Mesendoderm (in vitro differentiated cells): ENCODE results near the gene RBBP8NL.

Source experiments
- DNase-seq: peaks from one replicate; pipeline ENCODE4 v3.0.0; 2013
- H2AK5ac ChIP-seq: 2 replicates; pipeline ENCODE4 v1.6.1; 2013; ENCODE audit warnings: low read length, inconsistent platforms
- H2BK120ac ChIP-seq: 2 replicates; pipeline ENCODE4 v1.6.1; 2013; ENCODE audit warnings: low read depth, mild to moderate bottlenecking, low read length, moderate library complexity, mixed read lengths
- H2BK15ac ChIP-seq: replicated peaks from 2 replicates; pipeline ENCODE4 v1.6.1; 2013; ENCODE audit warnings: low read depth, mild to moderate bottlenecking, moderate library complexity
- H2BK5ac ChIP-seq: 2 replicates; pipeline ENCODE4 v1.6.1; 2013; ENCODE audit warnings: low read length, inconsistent platforms
- H3K18ac ChIP-seq: 2 replicates; pipeline ENCODE4 v1.6.1; 2013; ENCODE audit warnings: mild to moderate bottlenecking, low read length, mixed read lengths
- H3K23ac ChIP-seq: one replicate; pipeline ENCODE4 v1.6.1; 2013; ENCODE audit warnings: low read length
- H3K27ac ChIP-seq: 2 replicates; pipeline ENCODE4 v1.5.1; 2013; ENCODE audit warnings: low read depth, mild to moderate bottlenecking, inconsistent platforms, low read length, moderate library complexity
- H3K27me3 ChIP-seq: 2 replicates; pipeline ENCODE4 v1.6.1; 2013; ENCODE audit warnings: low read length, control low read depth, mild to moderate bottlenecking, inconsistent platforms; ENCODE audit not compliant: insufficient read depth, poor library complexity
- H3K36me3 ChIP-seq: 2 replicates; pipeline ENCODE4 v1.6.1; 2013; ENCODE audit warnings: low read length, inconsistent platforms; ENCODE audit not compliant: control insufficient read depth, insufficient read depth
- H3K4ac ChIP-seq: one replicate; pipeline ENCODE4 v1.6.1; 2013; ENCODE audit warnings: low read depth, mild to moderate bottlenecking, low read length, moderate library complexity
- H3K4me1 ChIP-seq: 2 replicates; pipeline ENCODE4 v1.6.1; 2013; ENCODE audit warnings: low read depth, low read length, inconsistent platforms; ENCODE audit not compliant: control insufficient read depth
- H3K4me2 ChIP-seq: 2 replicates; pipeline ENCODE4 v1.6.1; 2013; ENCODE audit warnings: low read length
- H3K4me3 ChIP-seq: 2 replicates; pipeline ENCODE4 v1.5.1; 2013; ENCODE audit warnings: mild to moderate bottlenecking, low read length
- H3K56ac ChIP-seq: one replicate; pipeline ENCODE4 v1.6.1; 2013; ENCODE audit warnings: low read length
- H3K79me1 ChIP-seq: 2 replicates; pipeline ENCODE4 v1.6.1; 2013; ENCODE audit warnings: low read length, inconsistent platforms
- H3K79me2 ChIP-seq: 2 replicates; pipeline ENCODE4 v1.6.1; 2013; ENCODE audit warnings: mild to moderate bottlenecking, low read length; ENCODE audit not compliant: control insufficient read depth, insufficient read depth
- H3K9ac ChIP-seq: 2 replicates; pipeline ENCODE4 v1.6.1; 2013; ENCODE audit warnings: low read length, inconsistent platforms
- H4K5ac ChIP-seq: one replicate; pipeline ENCODE4 v1.6.1; 2013; ENCODE audit warnings: low read length
- H4K8ac ChIP-seq: one replicate; pipeline ENCODE4 v1.6.1; 2013; ENCODE audit warnings: low read depth, mild to moderate bottlenecking, control low read depth, low read length, moderate library complexity
- WGBS: extraction: QIAGEN DNeasy Blood & Tissue Kit; methylation state at CpG from one replicate; pipeline ENCODE4 v1.1.7; 2013; ENCODE audit warnings: low lambda C conversion rate, missing lambda C conversion rate; ENCODE audit not compliant: insufficient coverage; ENCODE audit errors: extremely low coverage; 5-methylcytosine and 5-hydroxymethylcytosine counted together

Gene RBBP8NL

DNA sequence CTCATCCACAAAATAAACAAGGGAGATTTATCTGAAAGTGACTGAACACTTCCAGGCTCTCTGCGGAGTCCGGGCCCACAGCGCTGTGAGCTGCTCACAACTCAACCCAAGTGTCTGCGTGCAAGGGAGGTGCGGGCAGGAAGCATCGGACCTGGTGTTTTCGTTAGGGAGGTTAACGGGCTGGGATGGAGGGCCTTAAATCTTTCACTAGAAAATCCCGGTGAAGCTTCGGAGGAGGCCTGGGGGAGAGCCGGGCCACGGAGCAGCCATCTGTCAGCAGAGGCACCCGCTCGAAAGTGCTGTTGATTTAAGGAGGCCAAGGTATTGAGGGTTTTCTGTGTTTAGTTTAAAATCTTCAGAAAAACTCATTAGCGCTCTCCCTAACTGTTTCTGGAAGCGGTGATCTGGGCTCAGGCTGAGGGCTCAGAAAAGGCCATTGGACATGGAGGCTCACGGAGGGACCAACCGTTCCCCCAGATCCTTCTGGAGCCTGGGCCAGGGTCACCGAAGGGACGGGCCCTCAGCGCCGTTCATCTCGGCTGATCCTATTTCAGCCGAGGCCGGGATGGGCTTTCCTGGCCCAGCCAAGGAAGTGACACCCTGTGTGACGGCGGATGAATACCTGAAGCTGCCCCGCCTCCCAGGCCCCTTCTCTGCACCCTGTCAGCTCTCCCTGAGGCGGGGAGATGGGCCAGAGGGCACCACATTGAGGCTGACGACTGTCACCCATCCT lies 27.7 kb upstream of the RBBP8NL start:
- Histone ChIP-seq H3K4me1 (peaks cover 1% of the 10 kb centered on the region), H3K27ac (no peak overlapping the region)
- DNase-seq, result peak; percentile 27

DNA sequence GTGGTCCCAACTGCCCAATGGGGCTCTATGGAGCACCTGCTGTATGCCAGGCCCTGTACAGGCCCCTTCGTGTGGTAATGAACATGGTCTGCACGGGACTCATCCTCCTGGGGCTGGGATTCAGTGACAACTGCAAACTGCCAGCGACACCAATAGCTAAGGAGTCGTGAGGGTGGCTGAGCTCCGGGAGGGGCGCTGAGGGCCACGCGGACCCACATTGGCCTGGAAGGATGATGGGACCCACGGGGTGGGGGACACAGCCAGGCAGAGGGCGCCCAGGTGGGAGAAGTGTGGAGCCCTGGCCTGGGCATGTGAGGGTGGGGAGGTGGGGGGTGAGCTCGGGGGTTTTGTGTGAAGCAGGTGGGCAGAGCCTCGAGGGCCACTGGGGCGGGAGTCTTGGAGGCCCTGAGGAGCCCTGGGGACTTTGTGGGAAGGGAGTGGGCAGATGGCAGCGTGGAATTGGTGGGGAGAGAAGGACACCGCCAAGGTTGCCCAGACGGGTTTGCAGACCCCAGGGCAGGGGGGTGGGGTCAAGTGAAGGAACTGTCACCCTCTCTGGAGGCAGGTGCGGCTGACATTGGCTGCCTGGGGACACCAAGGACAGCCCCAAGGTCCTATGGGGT lies 26.0 kb upstream of the RBBP8NL start:
- H3K4me1 ChIP-seq, result peaks cover 1% of the 10 kb centered on the region
- no peak overlapping the region for H3K4me3 ChIP-seq
- no peak overlapping the region for H4K5ac ChIP-seq
- H3K4me2 ChIP-seq, result no peak overlapping the region
- H3K79me2 ChIP-seq, result no peaks in the 10 kb centered on the region
- H3K27ac ChIP-seq, result no peak overlapping the region
- no peak overlapping the region for H3K56ac ChIP-seq
- H2BK120ac ChIP-seq, result no peak overlapping the region
- H3K27me3 ChIP-seq, result no peaks in the 10 kb centered on the region
- no peak overlapping the region for H3K23ac ChIP-seq
- no peak overlapping the region for H2BK5ac ChIP-seq
- no peak overlapping the region for H2AK5ac ChIP-seq
- H3K79me1 ChIP-seq, result no peaks in the 10 kb centered on the region
- no CpG with 5 or more reads among the region's 17 CpGs for WGBS
- H4K8ac ChIP-seq, result no peak overlapping the region
- DNase-seq, result no peak
- no peak overlapping the region for H2BK15ac ChIP-seq
- H3K18ac ChIP-seq, result no peak overlapping the region
- H3K4ac ChIP-seq, result no peak overlapping the region
- no peaks in the 10 kb centered on the region for H3K36me3 ChIP-seq
- no peak overlapping the region for H3K9ac ChIP-seq

More for the DNA sequence above, 27.7 kb upstream of the RBBP8NL start:
- no peaks in the 10 kb centered on the region for H3K27me3 ChIP-seq
- H3K36me3 ChIP-seq, result no peaks in the 10 kb centered on the region
- no peak overlapping the region for H4K5ac ChIP-seq
- H3K23ac ChIP-seq, result no peak overlapping the region
- H3K56ac ChIP-seq, result peak overlapping the region; percentile 30
- H3K4ac ChIP-seq, result no peak overlapping the region
- H2AK5ac ChIP-seq, result no peak overlapping the region
- no peak overlapping the region for H2BK5ac ChIP-seq
- H2BK15ac ChIP-seq, result no peak overlapping the region
- no peaks in the 10 kb centered on the region for H3K79me2 ChIP-seq
- no peak overlapping the region for H3K9ac ChIP-seq
- no peak overlapping the region for H4K8ac ChIP-seq
- H3K18ac ChIP-seq, result no peak overlapping the region
- H3K79me1 ChIP-seq, result no peaks in the 10 kb centered on the region
- no peak overlapping the region for H3K4me2 ChIP-seq
- H2BK120ac ChIP-seq, result no peak overlapping the region
- H3K4me3 ChIP-seq, result no peak overlapping the region
- WGBS, result no CpG with 5 or more reads among the region's 30 CpGs

DNA sequence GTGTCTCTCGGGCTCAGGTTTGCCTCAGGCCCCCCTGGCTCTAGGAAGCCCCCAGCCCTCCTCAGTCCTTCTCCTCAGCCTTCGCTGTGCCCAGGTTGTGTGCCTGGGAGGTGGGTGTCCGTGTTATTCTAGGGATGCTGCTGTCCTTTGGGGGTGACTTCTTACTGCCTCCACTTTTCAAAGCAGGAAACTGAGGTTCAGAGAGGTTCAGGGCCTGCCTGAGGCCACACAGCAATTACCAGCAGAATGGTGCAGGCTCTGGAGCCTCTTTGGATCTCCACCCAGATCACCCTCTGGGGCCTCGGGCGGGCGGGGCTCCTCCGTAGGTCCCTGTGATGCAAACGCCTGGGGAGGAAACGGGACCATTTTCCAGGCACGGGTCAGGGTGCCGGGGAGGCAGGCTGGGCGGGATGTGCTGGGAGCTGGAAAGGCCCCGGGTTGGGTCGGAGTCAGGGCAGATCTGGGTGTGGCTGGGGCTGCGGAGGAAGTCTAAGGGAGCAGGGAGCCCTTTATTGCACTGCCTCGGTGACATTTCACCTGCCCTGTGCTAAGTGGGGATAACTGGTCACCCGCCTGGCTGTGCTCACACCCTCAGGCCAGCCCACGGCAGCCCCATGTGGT lies 25.2 kb upstream of the RBBP8NL start:
- Histone ChIP-seq H2BK5ac (no peak overlapping the region), H3K9ac (no peak overlapping the region), H3K4me2 (no peak overlapping the region), H2BK120ac (no peak overlapping the region), H2BK15ac (no peak overlapping the region), H3K79me1 (no peaks in the 10 kb centered on the region), H3K4me3 (no peak overlapping the region), H3K56ac (no peak overlapping the region), H4K8ac (no peak overlapping the region), H4K5ac (no peak overlapping the region), H3K27me3 (no peaks in the 10 kb centered on the region), H3K4me1 (peaks cover 1% of the 10 kb centered on the region), H3K79me2 (no peaks in the 10 kb centered on the region), H3K18ac (no peak overlapping the region), H3K23ac (no peak overlapping the region), H3K4ac (no peak overlapping the region), H3K27ac (no peak overlapping the region), H2AK5ac (no peak overlapping the region), H3K36me3 (no peaks in the 10 kb centered on the region)
- WGBS, result no CpG with 5 or more reads among the region's 18 CpGs
- DNase-seq, result no peak

DNA sequence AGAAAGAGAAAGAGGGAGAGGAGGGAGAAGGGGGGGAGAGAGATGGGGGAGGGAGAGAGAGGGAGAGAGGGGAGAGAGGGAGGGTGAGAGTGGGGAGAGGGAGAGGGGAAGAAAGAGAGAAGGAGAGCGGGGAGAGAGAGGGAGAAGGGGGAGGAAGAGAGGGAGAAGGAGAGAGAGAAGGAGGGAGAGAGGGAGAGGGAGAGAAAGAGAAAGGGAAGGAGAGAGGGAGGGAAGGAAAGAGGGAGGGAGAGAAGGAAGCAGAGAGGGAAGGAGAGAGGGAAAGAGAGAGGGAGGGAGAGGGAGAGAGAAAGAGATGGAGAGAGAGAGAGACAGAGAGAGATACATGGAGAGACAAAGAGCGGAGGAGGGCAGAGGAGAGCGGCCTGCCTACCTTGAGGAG lies 24.6 kb upstream of the RBBP8NL start:
- no peaks in the 10 kb centered on the region for H3K79me2 ChIP-seq

DNA sequence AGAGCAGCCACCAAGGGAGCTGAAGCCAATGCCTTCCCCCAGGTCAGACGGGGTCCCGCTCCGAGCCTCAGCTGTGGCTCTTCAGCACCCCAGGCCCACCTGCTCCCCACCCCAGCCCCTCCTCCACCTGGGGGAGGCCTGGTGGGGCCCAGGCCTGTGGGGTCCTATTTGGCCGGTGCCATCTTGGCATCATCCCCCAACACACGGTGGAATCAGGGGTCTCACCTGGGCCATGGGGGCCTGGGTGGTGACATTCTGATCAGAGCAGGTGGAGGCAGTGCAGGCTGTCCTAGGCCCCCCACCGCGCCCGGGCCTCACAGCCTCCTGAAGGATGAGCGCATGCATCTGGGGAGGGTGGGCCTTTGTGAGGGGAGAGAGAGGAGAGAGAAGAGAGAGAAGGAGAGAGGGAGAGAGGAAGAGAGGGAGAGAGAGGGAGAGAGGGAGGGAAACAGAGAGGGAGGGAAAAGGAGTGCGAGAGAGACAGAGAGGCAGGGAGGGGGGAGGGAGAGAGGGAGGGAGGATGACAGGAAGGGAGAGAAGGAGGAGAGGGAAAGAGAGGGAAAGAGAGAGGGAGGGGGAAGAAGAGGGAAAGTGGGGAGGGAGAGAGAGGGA lies 23.9 kb upstream of the RBBP8NL start:
- Histone ChIP-seq H3K18ac (no peak overlapping the region), H3K4ac (no peak overlapping the region), H3K36me3 (no peaks in the 10 kb centered on the region), H3K79me2 (no peaks in the 10 kb centered on the region), H3K56ac (no peak overlapping the region), H4K8ac (no peak overlapping the region), H2AK5ac (no peak overlapping the region), H3K27ac (no peak overlapping the region), H3K4me3 (no peak overlapping the region), H3K79me1 (no peaks in the 10 kb centered on the region), H3K4me2 (no peak overlapping the region), H3K27me3 (no peaks in the 10 kb centered on the region), H2BK5ac (no peak overlapping the region), H3K9ac (no peak overlapping the region), H3K23ac (no peak overlapping the region), H4K5ac (no peak overlapping the region), H2BK120ac (no peak overlapping the region), H3K4me1 (peaks cover 1% of the 10 kb centered on the region), H2BK15ac (no peak overlapping the region)
- peak; percentile 26 for DNase-seq
- no CpG with 5 or more reads among the region's 10 CpGs for WGBS

More for the DNA sequence above, 24.6 kb upstream of the RBBP8NL start:
- H3K4ac ChIP-seq, result no peak overlapping the region
- H3K18ac ChIP-seq, result no peak overlapping the region
- H3K27me3 ChIP-seq, result no peaks in the 10 kb centered on the region
- no peak overlapping the region for H3K4me2 ChIP-seq
- no peak overlapping the region for H3K23ac ChIP-seq
- H3K56ac ChIP-seq, result no peak overlapping the region
- no peak overlapping the region for H2BK5ac ChIP-seq
- H3K9ac ChIP-seq, result no peak overlapping the region
- no peak for DNase-seq
- no peak overlapping the region for H2BK15ac ChIP-seq
- no peak overlapping the region for H2BK120ac ChIP-seq
- no peak overlapping the region for H4K8ac ChIP-seq
- 100% methylated on average over 1 of the region's 3 CpGs for WGBS
- no peak overlapping the region for H3K4me3 ChIP-seq
- H3K27ac ChIP-seq, result no peak overlapping the region
- H2AK5ac ChIP-seq, result no peak overlapping the region
- H3K36me3 ChIP-seq, result no peaks in the 10 kb centered on the region
- H3K4me1 ChIP-seq, result peaks cover 1% of the 10 kb centered on the region
- no peak overlapping the region for H4K5ac ChIP-seq
- H3K79me1 ChIP-seq, result no peaks in the 10 kb centered on the region
